ENCODE measurements around the gene SLC44A5.
"Not testable (repeated sequence)": the region's sequence is repeated elsewhere in the genome, so short reads cannot be mapped to it uniquely, and the experiment has no call there.

Gene SLC44A5

DNA sequence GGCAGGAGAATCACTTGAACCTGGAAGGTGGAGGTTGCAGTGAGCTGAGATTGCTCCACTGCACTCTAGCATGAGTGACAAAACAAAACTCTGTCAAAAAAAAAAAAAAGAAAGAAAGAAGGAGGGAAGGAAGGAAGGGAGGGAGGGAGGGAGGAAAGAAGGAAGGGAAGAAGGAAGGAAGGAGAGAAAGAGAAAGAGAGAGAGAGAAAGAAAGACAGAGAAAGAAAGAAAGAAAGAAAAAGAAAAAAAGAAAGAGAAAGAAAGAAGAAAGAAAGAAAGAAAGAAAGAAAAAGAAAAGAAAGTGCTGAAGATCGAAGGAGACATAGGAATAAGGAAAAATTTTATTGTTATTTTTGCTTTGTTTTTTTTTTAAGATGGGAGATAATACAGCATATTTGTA, 166.7 kb downstream of the SLC44A5 start:
- no peak for FAIRE-seq

DNA sequence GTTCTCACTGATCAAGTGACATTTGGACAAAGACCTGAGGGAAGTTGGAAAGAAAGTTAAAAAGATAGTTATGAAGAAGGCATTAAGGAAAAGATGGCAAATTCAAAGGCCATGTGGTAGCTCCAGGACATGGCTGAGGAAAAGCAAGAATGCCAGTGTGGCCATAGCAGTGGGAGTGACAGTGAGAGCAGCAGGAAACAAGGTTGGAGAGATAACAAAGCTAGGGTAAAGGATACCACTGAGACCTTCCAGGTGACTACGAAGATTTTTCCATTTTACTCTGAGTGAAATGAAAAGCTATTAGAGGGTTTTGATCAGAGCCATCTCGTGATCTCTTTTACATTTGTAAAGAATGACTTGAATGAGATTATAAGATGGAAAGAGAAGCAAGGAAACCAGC, 170.6 kb downstream of the SLC44A5 start:
- FAIRE-seq = no peak

GRCh38 chr1:75438355-75438754, 172.6 kb downstream of the SLC44A5 start:
- no peak for FAIRE-seq

DNA sequence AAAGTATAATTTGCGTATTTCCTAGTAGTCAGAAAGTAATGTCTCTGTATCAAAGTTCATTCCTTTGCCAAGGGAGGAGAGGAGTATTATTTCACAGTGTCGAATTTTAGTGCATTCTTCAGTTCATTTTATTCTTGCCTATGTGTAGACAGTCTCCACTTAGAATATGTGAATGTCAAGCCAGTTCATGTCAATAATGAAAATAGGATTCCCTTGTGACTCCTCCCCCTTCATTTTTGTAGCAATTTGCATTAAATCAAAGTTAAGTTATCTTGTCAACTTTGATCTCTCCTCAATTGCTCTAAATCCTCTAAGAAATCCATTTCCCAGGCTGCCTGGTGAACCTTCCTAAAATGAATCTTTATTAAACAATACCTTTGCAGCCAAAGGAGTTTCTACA, 179.1 kb downstream of the SLC44A5 start:
- FAIRE-seq = no peak

- no peak for FAIRE-seq
Observed at GRCh38 chr1:75430526-75430925, 180.4 kb downstream of the SLC44A5 start.

- no peak for FAIRE-seq
Observed at GRCh38 chr1:75426688-75427087, 184.2 kb downstream of the SLC44A5 start.

DNA sequence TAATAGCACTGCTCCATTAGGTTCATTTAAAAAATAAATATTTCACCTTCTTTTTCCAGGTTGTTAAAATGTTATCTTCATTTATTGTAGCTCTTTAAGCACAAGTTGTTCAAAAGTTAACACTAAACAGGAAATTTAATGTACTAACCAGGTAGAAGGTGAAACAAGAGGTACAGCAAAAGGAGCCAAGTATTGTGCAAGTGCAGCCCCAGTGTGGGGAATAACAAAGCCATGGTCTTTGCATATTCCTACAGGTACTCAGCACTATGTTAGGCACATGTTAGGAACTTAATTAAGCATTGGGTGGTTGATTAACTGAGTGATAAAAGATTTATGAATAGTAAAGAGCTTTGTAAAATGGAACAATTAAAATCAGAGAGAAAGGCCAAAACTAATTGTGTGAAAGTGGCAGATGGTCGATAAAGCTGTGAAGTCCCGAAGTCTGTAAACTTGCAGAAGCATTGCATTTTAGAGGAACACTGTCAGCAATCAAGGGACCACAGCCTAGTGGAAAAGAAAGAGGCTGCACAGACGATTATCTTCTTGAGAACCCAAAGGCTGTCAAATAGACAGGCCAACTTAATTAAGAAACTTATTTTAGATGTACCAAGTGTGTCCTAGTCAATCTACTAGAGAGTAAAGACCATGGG, 185.8 kb downstream of the SLC44A5 start:
- no peak for FAIRE-seq

DNA sequence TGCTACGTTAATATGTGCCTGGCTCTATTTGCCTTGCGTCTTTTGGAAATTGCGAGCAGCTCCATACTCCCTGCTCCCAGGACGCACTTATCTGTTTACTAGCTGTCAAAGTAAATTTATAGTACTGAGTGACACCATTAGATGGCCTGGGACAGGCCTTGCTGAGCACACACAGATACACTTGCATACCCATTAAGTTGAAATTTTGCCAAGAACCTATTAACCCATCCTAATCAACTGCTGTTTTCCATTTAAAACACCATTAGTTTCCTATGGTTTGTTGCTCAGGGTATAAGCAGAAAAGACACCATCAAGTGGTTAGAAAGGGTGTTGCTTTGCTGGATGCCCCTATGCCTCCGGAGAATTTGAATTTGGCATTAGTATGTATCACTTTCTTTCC, 187.3 kb downstream of the SLC44A5 start:
- no peak for FAIRE-seq

DNA sequence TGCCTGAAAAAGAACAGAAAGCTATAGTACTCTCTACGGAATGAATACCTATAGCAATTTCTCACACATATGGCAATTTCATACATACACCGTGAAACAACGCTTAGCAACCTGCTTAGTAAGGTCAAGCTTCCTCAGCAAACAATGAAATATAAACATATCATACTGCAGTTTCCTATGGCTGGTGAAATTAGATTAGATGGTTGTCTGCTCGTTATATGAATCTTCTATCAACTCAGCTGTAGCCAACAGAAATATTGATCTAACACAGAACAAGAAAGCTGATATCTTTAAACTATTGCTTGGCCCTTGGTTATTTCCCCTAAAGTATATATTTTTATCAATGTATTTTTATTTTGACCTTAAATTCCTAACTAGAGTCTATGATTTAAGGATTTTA, 187.8 kb downstream of the SLC44A5 start:
- FAIRE-seq = no peak

DNA sequence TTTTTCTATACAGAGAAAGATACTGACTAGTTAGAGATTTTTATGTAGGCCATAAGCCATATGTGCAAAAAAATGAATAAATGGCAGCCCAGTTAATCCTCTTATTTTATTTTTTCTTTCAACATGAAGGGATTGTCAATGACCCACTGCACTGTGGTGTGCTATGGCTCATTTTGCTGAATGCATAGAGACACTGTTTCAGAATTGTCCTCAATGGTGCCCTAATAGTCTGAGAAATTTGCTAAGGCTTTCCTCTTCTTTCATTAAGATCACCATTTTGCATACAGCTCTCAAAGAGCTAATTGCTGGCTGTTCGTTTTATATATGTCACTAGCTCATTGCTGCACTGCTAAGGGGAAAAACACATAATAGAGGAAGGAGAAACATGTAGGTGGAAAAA, 189.5 kb downstream of the SLC44A5 start:
- no peak for FAIRE-seq

GRCh38 chr1:75415187-75415586, 195.7 kb downstream of the SLC44A5 start:
- no peak for FAIRE-seq

- no peak for FAIRE-seq
Observed at GRCh38 chr1:75412616-75413015, 198.3 kb downstream of the SLC44A5 start.

GRCh38 chr1:75404681-75405080, 206.2 kb downstream of the SLC44A5 start:
- not testable (repeated sequence) for FAIRE-seq

GRCh38 chr1:75403147-75403646, 207.7 kb downstream of the SLC44A5 start:
- FAIRE-seq = not testable (repeated sequence)

DNA sequence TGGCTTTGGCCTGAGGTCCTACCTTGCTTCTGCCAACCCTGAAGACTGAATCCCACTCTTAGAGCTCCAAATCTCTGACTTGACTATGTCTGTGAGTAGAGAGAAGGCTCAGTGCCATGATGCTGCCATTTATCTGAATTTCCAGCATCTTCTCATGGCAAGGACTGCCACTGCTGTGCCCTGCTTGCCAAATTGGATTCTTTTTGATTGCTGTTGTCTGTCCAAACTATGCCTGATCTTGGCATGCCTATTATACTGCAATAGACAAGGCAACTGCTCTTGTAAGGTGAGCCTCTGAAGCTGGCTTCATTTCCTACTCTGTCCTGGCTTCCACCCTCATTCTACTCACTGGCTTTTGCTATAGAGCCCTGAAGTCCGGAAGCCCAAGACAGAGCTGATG, 210.2 kb downstream of the SLC44A5 start:
- no peak for FAIRE-seq

GRCh38 chr1:75396745-75397144, 214.2 kb downstream of the SLC44A5 start:
- no peak for FAIRE-seq

DNA sequence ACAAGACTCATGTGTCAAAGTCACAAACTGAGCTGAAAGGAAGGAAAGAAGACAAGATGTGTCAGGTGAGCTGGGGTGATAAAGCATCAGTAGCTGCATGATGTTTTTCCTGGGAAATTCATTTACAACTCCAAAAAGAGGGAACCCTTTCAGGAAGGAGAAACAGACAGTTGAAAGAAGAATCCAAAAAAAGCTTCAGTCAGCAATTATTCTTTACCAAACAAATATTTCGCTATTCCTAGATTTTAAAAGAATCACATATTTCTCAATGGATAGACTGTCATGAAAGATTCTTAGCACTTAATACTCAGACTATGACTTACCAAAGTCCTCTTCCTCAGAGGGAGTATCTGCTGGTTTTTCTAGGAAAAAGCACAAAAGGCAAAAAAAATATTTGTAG, 214.7 kb downstream of the SLC44A5 start:
- FAIRE-seq = no peak

DNA sequence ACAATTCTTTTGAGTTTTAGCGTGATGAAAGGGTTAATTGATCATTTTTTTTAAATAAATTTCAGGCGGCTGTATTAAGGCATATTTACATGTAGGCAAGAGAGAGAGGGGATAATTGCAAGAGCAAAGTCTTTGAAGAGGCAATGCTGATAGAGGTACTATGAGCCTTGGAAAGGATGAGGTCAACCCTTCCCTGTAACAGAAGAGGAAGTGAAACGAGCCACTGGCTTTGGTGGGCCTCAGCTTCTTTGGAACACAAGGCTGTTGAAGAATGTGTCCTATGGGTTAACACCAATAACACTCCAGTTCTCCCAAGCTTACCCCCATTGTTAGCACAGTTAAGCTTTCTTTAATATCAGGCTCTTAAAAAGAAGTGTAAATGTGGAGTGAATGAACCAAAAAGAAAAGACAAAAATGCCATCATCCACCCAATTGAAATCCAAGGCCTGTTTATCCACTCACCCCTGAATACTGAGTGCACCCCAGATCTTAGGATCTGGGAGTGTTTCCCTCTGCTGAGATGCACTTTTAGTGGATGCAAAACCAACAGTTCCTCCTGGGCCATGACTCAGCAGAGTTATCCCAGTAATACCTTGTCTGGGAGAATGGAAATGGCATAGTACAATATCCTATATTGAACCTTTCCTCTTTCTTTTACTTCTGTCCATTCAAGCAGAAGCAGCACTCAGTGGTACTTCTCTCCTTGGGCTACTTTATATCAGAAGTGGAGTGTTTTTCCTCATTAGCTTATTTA, 216.4 kb downstream of the SLC44A5 start:
- FAIRE-seq = no peak

DNA sequence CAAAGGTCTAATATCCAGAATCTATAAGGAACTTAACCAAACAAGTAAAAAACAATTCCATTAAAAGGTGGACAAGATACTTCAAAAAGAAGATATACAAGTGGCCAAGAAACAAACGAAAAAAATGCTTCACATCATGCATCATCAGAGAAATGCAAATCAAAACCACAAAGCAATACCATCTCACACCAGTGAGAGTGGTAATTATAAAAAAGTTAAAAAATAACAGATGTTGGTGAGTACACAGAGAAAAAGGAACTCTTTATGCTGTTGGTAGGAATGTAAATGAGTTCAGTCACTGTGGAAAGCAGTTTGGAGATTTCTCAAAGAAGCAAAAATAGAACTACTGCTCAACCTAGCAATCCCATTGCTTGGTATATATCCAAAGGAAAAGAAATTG, 218.6 kb downstream of the SLC44A5 start:
- no peak for FAIRE-seq

GRCh38 chr1:75375476-75376447, 235.2 kb downstream of the SLC44A5 start:
- FAIRE-seq = not testable (repeated sequence)

DNA sequence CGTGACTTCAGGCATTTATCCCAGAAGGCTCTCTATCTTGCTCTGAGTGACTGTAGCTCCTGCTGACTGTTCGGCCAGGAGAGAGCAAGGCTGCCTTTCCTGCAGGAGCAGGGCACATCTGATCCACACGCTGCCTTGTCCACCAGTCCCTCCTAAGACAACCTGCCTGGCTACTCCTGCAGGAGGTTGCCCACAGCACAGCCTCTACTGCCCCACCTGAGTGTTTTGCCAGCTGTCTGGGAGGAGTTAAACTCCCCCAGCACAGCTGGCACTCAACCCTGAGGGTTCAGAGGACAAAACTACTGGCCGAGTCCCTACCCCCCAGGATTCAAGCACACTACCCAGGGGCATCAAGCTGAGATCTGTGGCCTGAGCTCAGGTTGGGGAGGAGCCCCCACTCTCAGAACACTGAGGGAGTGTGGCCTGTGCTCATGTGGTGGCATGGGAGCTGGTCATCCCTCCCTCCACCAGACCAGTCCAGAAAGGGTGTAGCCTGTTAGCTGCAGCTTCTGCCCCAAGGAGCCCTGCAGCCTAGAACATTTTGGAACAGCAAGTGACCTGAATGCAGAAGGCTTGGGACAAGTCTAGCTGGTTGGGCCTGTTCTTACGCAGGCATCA, 237.3 kb downstream of the SLC44A5 start:
- FAIRE-seq = no peak

GRCh38 chr1:75366595-75366994, 244.3 kb downstream of the SLC44A5 start:
- FAIRE-seq = no peak

- no peak for FAIRE-seq
Observed at GRCh38 chr1:75361260-75361659, 249.7 kb downstream of the SLC44A5 start.

Measured in TTC549 (cell line).